ENCODE results near the gene CROCC.

GRCh38 chr1:17007121-17007520, 85.4 kb downstream of the CROCC start:
- TF ChIP-seq POLR2A (IDR thresholded peaks at IDR 0.05), result no peak
- no peak for TF ChIP-seq CTCF (IDR thresholded peaks at IDR 0.05)

All from lower leg skin (tissue), 3 donors.